ENCODE measurements around the gene LPCAT3. TPM values are rescaled to one million over a fixed set of nuclear protein-coding genes. Genes with fewer than 3 reads are reported as not detected.

The LPCAT3 gene
- total RNA-seq, 1 experiment from 2014 or later: 56.6 TPM

- Histone ChIP-seq H3K4me1 (ENCODE audit: insufficient read depth, low read length, poor library complexity, severe bottlenecking) (peaks cover 13% of the 10 kb centered on the region), H3K27me3 (replicated peaks; ENCODE audit: insufficient read depth, low read depth, low read length, poor library complexity) (no peaks in the 10 kb centered on the region), H3K27ac (ENCODE audit: low read depth, low read length, poor library complexity, severe bottlenecking) (peak overlapping the region; percentile 82), H3K4me3 (ENCODE audit: low read depth, low read length, poor library complexity, severe bottlenecking) (no peak overlapping the region), H3K36me3 (ENCODE audit: insufficient read depth, low read length, poor library complexity, severe bottlenecking) (no peaks in the 10 kb centered on the region), H3K9me3 (ENCODE audit: low read depth, low read length, poor library complexity, severe bottlenecking) (no peaks in the 10 kb centered on the region)
- TF ChIP-seq EZH2 (IDR thresholded peaks at IDR 0.05; ENCODE audit: borderline replicate concordance, low read depth, low read length, poor library complexity, severe bottlenecking): no peak
- TF ChIP-seq, protein P1, sequence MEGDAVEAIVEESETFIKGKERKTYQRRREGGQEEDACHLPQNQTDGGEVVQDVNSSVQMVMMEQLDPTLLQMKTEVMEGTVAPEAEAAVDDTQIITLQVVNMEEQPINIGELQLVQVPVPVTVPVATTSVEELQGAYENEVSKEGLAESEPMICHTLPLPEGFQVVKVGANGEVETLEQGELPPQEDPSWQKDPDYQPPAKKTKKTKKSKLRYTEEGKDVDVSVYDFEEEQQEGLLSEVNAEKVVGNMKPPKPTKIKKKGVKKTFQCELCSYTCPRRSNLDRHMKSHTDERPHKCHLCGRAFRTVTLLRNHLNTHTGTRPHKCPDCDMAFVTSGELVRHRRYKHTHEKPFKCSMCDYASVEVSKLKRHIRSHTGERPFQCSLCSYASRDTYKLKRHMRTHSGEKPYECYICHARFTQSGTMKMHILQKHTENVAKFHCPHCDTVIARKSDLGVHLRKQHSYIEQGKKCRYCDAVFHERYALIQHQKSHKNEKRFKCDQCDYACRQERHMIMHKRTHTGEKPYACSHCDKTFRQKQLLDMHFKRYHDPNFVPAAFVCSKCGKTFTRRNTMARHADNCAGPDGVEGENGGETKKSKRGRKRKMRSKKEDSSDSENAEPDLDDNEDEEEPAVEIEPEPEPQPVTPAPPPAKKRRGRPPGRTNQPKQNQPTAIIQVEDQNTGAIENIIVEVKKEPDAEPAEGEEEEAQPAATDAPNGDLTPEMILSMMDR (conservative IDR thresholded peaks at IDR 0.05; ENCODE audit: low read depth, low read length): no peak
- no TSS peak for BruUV-seq (replicated peaks)
- DNase-seq (ENCODE audit: low spot score): no peak
- ChIA-PET CTCF (no interaction called here), POLR2A (ENCODE audit: low non-redundant PET) (no interaction called here)
- intact Hi-C loops (cut with micrococcal nuclease; ENCODE audit: unreplicated experiment): no loop called here
Observed at GRCh38 chr12:6954316-6955107, 63.8 kb downstream of the LPCAT3 start.

DNA sequence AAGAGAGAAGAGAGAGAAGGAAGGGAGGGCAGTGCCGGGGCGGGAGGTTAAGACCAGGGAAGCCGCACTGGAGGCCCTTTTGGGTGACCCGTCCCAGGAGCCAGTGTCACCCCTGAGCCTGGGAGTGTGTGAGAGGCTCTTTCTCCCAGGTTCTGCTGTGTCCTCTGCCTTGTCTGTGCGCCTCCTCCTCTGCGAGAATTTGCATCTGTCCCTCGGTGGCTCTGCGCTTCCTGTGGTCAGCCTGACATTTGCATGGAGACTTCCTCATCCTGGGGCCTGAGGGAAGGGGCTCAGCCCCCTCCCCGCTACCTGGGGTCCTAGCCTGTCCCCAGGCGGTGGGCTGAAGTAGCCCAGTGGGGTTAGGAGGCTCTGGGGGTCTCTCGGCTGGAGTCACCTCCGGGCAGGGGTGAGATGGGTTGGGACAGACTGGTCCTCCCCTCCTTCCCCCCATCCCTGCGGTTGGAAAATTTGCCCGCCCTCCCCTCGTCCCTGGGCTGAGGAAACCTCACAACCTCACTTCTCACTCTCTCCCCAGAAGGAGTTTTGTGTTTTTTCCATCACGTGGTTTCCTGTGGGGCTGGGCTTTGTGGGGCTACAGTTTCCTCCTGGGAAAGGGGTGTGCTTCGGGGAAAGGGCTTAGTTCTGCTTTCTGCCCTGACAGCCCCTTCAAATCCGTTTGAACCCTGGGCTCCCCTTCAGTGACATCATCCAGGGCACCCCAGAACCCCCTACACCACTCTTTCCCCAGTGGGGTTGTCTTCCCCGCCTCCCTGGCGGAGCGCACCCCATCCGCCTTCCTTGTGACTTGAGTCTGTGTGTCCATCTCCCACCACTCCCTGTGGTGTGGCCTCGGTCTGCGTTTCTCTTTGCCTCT, 64.6 kb downstream of the LPCAT3 start:
- Histone ChIP-seq H3K36me3 (ENCODE audit: insufficient read depth, low read length, poor library complexity, severe bottlenecking) (no peaks in the 10 kb centered on the region), H3K27ac (ENCODE audit: low read depth, low read length, poor library complexity, severe bottlenecking) (peak overlapping the region; percentile 82), H3K4me1 (ENCODE audit: insufficient read depth, low read length, poor library complexity, severe bottlenecking) (peaks cover 13% of the 10 kb centered on the region), H3K9me3 (ENCODE audit: low read depth, low read length, poor library complexity, severe bottlenecking) (no peaks in the 10 kb centered on the region), H3K4me3 (ENCODE audit: low read depth, low read length, poor library complexity, severe bottlenecking) (no peak overlapping the region), H3K27me3 (replicated peaks; ENCODE audit: insufficient read depth, low read depth, low read length, poor library complexity) (no peaks in the 10 kb centered on the region)
- ChIA-PET CTCF (no interaction called here), POLR2A (ENCODE audit: low non-redundant PET) (no interaction called here)
- DNase-seq (ENCODE audit: low spot score): peak; percentile 75
- BruUV-seq (replicated peaks): no TSS peak
- TF ChIP-seq EZH2 (IDR thresholded peaks at IDR 0.05; ENCODE audit: borderline replicate concordance, low read depth, low read length, poor library complexity, severe bottlenecking): no peak
- intact Hi-C loops (cut with micrococcal nuclease; ENCODE audit: unreplicated experiment): no loop called here

DNA sequence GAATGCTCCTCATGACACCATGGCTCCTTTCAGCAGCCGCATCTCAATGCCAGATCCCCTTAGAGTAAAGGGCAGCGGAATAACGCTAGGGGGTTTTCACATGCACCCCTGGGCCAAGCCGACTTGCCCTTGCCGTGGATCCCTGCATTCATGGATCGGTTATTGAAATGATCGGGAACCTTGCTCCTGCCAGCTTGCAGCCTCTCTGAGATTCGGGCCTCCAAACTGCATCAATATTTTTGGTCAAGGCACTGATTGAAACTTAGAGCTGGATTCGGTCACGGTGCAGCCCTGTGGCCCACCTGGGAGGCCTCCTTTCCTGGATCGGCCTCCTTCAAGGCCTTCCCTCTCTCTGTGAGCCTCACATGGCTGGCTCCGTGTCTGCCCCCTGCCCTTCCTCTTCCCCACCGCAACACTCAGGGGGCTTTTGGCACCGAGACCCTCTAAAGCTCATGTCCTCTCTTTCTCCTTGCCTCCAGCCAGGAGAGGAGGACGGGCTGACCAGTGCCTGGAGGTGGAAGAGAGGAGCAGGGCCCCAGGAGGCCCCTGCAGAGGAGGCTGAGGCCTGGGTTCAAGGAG, 65.3 kb downstream of the LPCAT3 start:
- TF ChIP-seq, protein P1 (conservative IDR thresholded peaks at IDR 0.05; ENCODE audit: low read depth, low read length): no peak
- no peak for TF ChIP-seq EZH2 (IDR thresholded peaks at IDR 0.05; ENCODE audit: borderline replicate concordance, low read depth, low read length, poor library complexity, severe bottlenecking)
- Histone ChIP-seq H3K36me3 (ENCODE audit: insufficient read depth, low read length, poor library complexity, severe bottlenecking) (no peaks in the 10 kb centered on the region), H3K27ac (ENCODE audit: low read depth, low read length, poor library complexity, severe bottlenecking) (peak overlapping the region; percentile 82), H3K4me3 (ENCODE audit: low read depth, low read length, poor library complexity, severe bottlenecking) (no peak overlapping the region), H3K4me1 (ENCODE audit: insufficient read depth, low read length, poor library complexity, severe bottlenecking) (peaks cover 13% of the 10 kb centered on the region), H3K9me3 (ENCODE audit: low read depth, low read length, poor library complexity, severe bottlenecking) (no peaks in the 10 kb centered on the region), H3K27me3 (replicated peaks; ENCODE audit: insufficient read depth, low read depth, low read length, poor library complexity) (no peaks in the 10 kb centered on the region)
- POLR2A ChIA-PET (ENCODE audit: low non-redundant PET): no interaction called here
- CTCF ChIA-PET: no interaction called here
- intact Hi-C loops (cut with micrococcal nuclease; ENCODE audit: unreplicated experiment): no loop called here
- no peak for DNase-seq (ENCODE audit: low spot score)
- BruUV-seq (replicated peaks): no TSS peak
